Activated CD8-positive, alpha-beta T cell treated with anti-CD3 and anti-CD28 coated beads for 36 hours (primary cell): ENCODE results near the gene CYP26B1. TPM values are rescaled to one million over a fixed set of nuclear protein-coding genes. Genes with fewer than 3 reads are reported as not detected.

Experiments used
- ATAC-seq: fragments of 200-7000 bp; cut with Tn5 transposase; one replicate; pipeline ENCODE4 v1.10.0; 2021; ENCODE audit warnings: mild to moderate bottlenecking, moderate library complexity
- CTCF ChIA-PET: fragments of 350-600 bp; sonication (Branson Sonifier 250); formaldehyde crosslinking; loops from one replicate; lab custom pipeline; 2021; ENCODE audit warnings: antibody characterized with exemption; lab: Charles Lee
- POLR2A ChIA-PET: fragments of 350-600 bp; sonication (Branson Sonifier 250); formaldehyde crosslinking; loops from one replicate; lab custom pipeline; 2021; ENCODE audit warnings: antibody characterized with exemption; lab: Charles Lee
- DNase-seq: peaks from one replicate; pipeline ENCODE4 v3.0.0-alpha.2; 2020
- H3K27ac Mint-ChIP-seq: one replicate; pipeline ENCODE4 v1.8.0; 2021; ENCODE audit warnings: mild to moderate bottlenecking, mixed read lengths
- H3K27me3 Mint-ChIP-seq: one replicate; pipeline ENCODE4 v1.8.0; 2021; ENCODE audit warnings: mixed read lengths
- H3K36me3 Mint-ChIP-seq: one replicate; pipeline ENCODE4 v1.8.0; 2021; ENCODE audit warnings: low read depth, mixed read lengths
- H3K4me1 Mint-ChIP-seq: one replicate; pipeline ENCODE4 v1.8.0; 2021; ENCODE audit warnings: low read depth, mixed read lengths
- H3K4me3 Mint-ChIP-seq: one replicate; pipeline ENCODE4 v1.8.0; 2021; ENCODE audit warnings: mild to moderate bottlenecking, moderate library complexity, mixed read lengths
- H3K9me3 Mint-ChIP-seq: one replicate; pipeline ENCODE4 v1.8.0; 2021; ENCODE audit warnings: mixed read lengths
- intact Hi-C: fragments of 100-400 bp; cut with micrococcal nuclease; formaldehyde crosslinking; loops from one replicate; pipeline ENCODE4 v1.10.0; 2022
- total RNA-seq, 2 experiments: library from RNA; stranded (reverse); gene quantifications; one replicate each; pipeline ENCODE4 v1.2.3, GENCODE V29; 2021
- TF ChIP-seq, protein P1 (sequence below): fragments of 200-600 bp; IDR thresholded peaks from one replicate; pipeline ENCODE4 v1.8.0; 2022; ENCODE audit warnings: antibody characterized with exemption, mild to moderate bottlenecking

Gene CYP26B1
- total RNA-seq, 2 experiments from 2014 or later: not detected

DNA sequence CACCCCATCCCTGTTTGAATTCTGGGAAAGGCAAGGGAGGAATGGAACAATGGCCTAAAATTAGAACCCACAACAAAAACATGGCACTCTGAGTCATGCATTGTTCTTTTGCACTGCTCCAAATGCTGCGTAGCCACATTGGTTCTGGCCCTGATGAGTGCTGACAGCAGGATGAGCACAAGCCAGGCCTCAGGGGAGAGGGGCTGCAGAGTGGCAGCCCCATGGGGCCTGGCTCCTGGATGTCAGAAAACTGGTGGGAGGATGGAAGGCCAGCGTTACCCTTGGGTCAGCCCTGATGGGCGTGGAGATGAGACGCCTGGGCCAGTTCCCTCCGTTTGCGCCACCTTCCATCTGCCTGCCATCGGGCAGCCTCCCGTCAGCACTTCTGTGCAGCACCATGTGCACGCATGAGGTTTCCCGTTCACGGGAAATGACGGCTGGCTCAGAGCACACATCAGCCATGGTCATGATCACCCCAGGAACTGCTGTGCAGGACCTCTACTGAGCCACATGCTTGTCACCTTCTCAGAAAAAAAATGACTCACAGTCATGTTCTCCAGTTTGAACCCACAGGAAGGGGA is 65.6 kb downstream of the CYP26B1 start:
- intact Hi-C loops: no loop called here
- Mint-ChIP-seq H3K27ac (no peak overlapping the region), H3K9me3 (no peaks in the 10 kb centered on the region), H3K36me3 (no peaks in the 10 kb centered on the region), H3K27me3 (no peaks in the 10 kb centered on the region), H3K4me3 (no peak overlapping the region), H3K4me1 (no peaks in the 10 kb centered on the region)
- ChIA-PET CTCF (no interaction called here), POLR2A (no interaction called here)
- no peak for DNase-seq
- ATAC-seq: no peak
- TF ChIP-seq, protein P1, sequence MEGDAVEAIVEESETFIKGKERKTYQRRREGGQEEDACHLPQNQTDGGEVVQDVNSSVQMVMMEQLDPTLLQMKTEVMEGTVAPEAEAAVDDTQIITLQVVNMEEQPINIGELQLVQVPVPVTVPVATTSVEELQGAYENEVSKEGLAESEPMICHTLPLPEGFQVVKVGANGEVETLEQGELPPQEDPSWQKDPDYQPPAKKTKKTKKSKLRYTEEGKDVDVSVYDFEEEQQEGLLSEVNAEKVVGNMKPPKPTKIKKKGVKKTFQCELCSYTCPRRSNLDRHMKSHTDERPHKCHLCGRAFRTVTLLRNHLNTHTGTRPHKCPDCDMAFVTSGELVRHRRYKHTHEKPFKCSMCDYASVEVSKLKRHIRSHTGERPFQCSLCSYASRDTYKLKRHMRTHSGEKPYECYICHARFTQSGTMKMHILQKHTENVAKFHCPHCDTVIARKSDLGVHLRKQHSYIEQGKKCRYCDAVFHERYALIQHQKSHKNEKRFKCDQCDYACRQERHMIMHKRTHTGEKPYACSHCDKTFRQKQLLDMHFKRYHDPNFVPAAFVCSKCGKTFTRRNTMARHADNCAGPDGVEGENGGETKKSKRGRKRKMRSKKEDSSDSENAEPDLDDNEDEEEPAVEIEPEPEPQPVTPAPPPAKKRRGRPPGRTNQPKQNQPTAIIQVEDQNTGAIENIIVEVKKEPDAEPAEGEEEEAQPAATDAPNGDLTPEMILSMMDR: no peak

DNA sequence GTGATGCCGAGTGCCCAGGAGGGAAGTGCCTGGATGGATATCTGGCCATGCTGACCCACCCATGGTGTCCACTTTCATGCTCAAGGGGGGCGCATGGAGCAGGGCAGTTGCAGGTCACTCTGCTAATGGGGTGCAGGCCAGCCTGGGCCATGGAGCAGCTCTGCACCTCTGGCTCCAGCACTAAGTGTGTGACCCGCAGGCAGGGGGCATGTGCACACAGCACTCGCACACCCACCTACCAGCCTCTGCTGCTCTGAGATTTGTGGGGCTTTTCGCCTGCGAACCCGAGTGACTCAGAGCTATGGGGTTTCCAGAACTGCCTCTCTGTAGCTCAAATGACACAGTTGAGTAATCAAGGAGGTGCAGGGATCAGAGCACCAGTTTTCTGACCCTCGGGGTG is 66.2 kb downstream of the CYP26B1 start:
- Mint-ChIP-seq H3K27me3 (no peaks in the 10 kb centered on the region), H3K27ac (no peak overlapping the region), H3K36me3 (no peaks in the 10 kb centered on the region), H3K9me3 (no peaks in the 10 kb centered on the region), H3K4me1 (no peaks in the 10 kb centered on the region), H3K4me3 (no peak overlapping the region)
- ATAC-seq: peak; percentile 53
- intact Hi-C loops: no loop called here
- TF ChIP-seq, protein P1: no peak
- ChIA-PET CTCF (no interaction called here), POLR2A (no interaction called here)
- DNase-seq: peak; percentile 7

DNA sequence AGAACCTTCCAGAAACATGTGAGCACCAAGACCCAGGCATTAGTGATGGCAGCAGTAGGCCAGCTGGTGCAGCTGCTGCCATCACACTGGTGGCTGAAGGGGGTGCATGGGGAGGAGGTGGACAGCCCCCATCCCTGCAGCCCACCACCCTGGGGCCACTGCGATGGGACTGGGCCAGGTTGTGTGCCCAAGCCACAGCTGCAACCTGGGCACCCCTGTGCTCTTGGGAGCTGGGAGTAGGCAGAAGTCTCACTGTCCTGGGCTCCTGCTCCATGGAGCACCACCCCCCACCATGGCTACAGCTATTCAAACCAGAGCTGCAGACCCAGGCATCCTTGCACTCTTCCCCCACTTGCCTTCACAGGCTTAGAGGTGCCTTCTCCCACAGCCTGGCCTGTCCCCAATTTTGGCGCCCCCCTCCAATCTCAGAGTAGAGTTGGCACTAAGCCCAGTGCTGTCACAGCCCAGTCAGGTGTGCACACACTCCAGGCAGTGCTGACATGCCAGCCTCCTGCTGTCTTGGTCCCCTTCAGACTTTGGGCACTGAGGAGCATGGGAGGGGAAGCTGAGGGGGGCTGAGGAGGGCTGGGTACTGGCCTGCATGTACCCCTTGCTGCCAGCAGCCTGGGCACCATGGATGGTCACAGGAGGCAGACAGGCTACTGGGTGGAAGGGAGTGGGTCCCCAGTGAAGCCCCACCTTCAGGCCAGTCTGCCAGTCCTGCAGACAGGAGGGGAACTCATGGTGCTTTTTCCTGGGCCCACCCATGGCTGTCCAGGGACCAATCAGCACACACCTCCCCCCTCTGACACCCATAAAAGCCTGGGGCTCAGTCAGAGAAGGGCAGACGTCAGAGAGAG is 67.1 kb downstream of the CYP26B1 start:
- TF ChIP-seq, protein P1: no peak
- CTCF ChIA-PET: no interaction called here
- POLR2A ChIA-PET: interaction anchor here (0.8 kb wide), 1 partner anchor 77 kb away, joined by 3 read pairs; no protein-coding TSS in a partner anchor
- Mint-ChIP-seq H3K9me3 (no peaks in the 10 kb centered on the region), H3K27me3 (peaks cover 3% of the 10 kb centered on the region), H3K4me1 (no peaks in the 10 kb centered on the region), H3K36me3 (no peaks in the 10 kb centered on the region), H3K4me3 (no peak overlapping the region), H3K27ac (no peak overlapping the region)
- DNase-seq: no peak
- intact Hi-C loops: no loop called here
- no peak for ATAC-seq
